Fibroblast of lung (primary cell): ENCODE results near the gene RETREG2. TPM values are rescaled to one million over a fixed set of nuclear protein-coding genes. Genes with fewer than 3 reads are reported as not detected.

Experiments
- DNase-seq, 2 donors: peaks; one replicate each; pipeline versions ENCODE4 v3.0.0 to v3.0.0-alpha.2; 2010; ENCODE audit warnings: low read depth in 2 of 2
- H2AFZ ChIP-seq: 2 replicates; pipeline ENCODE4 v1.5.1; 2012; ENCODE audit warnings: low read length, control low read depth, inconsistent platforms
- H3K27ac ChIP-seq: 2 replicates; pipeline ENCODE4 v1.5.1; 2011; ENCODE audit warnings: low read length, control low read depth; ENCODE audit not compliant: insufficient read depth
- H3K27me3 ChIP-seq: 2 replicates; pipeline ENCODE4 v1.5.1; 2011; ENCODE audit warnings: mild to moderate bottlenecking, low read length; ENCODE audit not compliant: control insufficient read depth, insufficient read depth
- H3K36me3 ChIP-seq: 2 replicates; pipeline ENCODE4 v1.5.1; 2011; ENCODE audit warnings: low read length; ENCODE audit not compliant: control insufficient read depth, insufficient read depth
- H3K4me1 ChIP-seq: 2 replicates; pipeline ENCODE4 v1.5.1; 2011; ENCODE audit warnings: low read length; ENCODE audit not compliant: control insufficient read depth, insufficient read depth; ENCODE audit errors: extremely low read depth
- H3K4me2 ChIP-seq: 2 replicates; pipeline ENCODE4 v1.5.1; 2011; ENCODE audit warnings: low read length, control low read depth; ENCODE audit not compliant: insufficient read depth; ENCODE audit errors: extremely low read depth
- H3K4me3 ChIP-seq, 4 experiments: fragments of 200-600 bp in 1 of 4; sonication (generic) in 1 of 4; replicated peaks in 1 of 4; 2 replicates each; pipeline ENCODE4 v1.5.1; 2011 to 2016; ENCODE audit warnings: low read length in 4 of 4, low read depth in 3 of 4, mild to moderate bottlenecking in 3 of 4, control low read depth in 2 of 4, inconsistent platforms in 1 of 4, mixed read lengths in 1 of 4; ENCODE audit not compliant: insufficient read depth in 1 of 4; ENCODE audit errors: control extremely low read depth in 1 of 4
- H3K79me2 ChIP-seq: 2 replicates; pipeline ENCODE4 v1.5.1; 2012; ENCODE audit warnings: mild to moderate bottlenecking, low read length, inconsistent platforms; ENCODE audit not compliant: control insufficient read depth, insufficient read depth
- H3K9ac ChIP-seq: 2 replicates; pipeline ENCODE4 v1.5.1; 2011; ENCODE audit warnings: mild to moderate bottlenecking, low read length, control low read depth; ENCODE audit not compliant: insufficient read depth
- H3K9me3 ChIP-seq: 2 replicates; pipeline ENCODE4 v1.5.1; 2012; ENCODE audit warnings: low read depth, low read length; ENCODE audit not compliant: control insufficient read depth, insufficient read depth
- H4K20me1 ChIP-seq: 2 replicates; pipeline ENCODE4 v1.5.1; 2011; ENCODE audit warnings: low read length; ENCODE audit not compliant: control insufficient read depth, insufficient read depth; ENCODE audit errors: extremely low read depth
- CTCF ChIP-seq, 2 donors: IDR thresholded peaks in 1 of 2; conservative IDR thresholded peaks in 1 of 2; 1 replicate in 1 of 2; 2 replicates in 1 of 2; pipeline ENCODE4 v1.5.1; 2011 to 2012; ENCODE audit warnings: low read length in 2 of 2, control low read depth in 1 of 2, inconsistent platforms in 1 of 2, low read depth in 1 of 2, mild to moderate bottlenecking in 1 of 2
- EZH2 ChIP-seq: IDR thresholded peaks from 2 replicates; pipeline ENCODE4 v1.5.1; 2012; ENCODE audit warnings: low read length, control low read depth, mild to moderate bottlenecking; ENCODE audit errors: missing control alignments
- polyA plus RNA-seq, 2 donors: library from polyadenylated mRNA; depleted of rRNA in 1 of 2; stranded (reverse) in 1 of 2; unstranded in 1 of 2; fragments of >200 nt; gene quantifications; 2 replicates each; pipeline ENCODE4 v1.2.1, GENCODE V29; 2011 to 2012; ENCODE audit warnings: missing spikeins in 1 of 2
- total RNA-seq: library from RNA; depleted of rRNA; stranded (reverse); fragments of >200 nt; gene quantifications from 2 replicates; pipeline ENCODE4 v1.2.1, GENCODE V29; 2014

RETREG2 gene
- total and polyA plus RNA-seq, 2 donors (not counting 1 experiment from before 2014, with no cell fraction given): 64.6 to 88.7 TPM

- H3K9me3 ChIP-seq: no peaks in the 10 kb centered on the region
- peaks cover 17% of the 10 kb centered on the region for H3K36me3 ChIP-seq
- DNase-seq: no peak
- H4K20me1 ChIP-seq: no peaks in the 10 kb centered on the region
- no peak overlapping the region for H3K27ac ChIP-seq
- peaks cover under 1% of the 10 kb centered on the region for H3K4me1 ChIP-seq
- peaks cover 15% of the 10 kb centered on the region for H3K79me2 ChIP-seq
- no peak for TF ChIP-seq EZH2
- no peak for TF ChIP-seq CTCF (conservative IDR thresholded peaks at IDR 0.05 in 1 of 2, IDR thresholded peaks at IDR 0.05 in 1 of 2; ENCODE audit: low read depth in 1 of 2, low read length in 2 of 2)
- no peak overlapping the region for H3K4me2 ChIP-seq
- H3K4me3 ChIP-seq: no peak overlapping the region
- no peaks in the 10 kb centered on the region for H3K27me3 ChIP-seq
- no peak overlapping the region for H3K9ac ChIP-seq
- no peak overlapping the region for H2AFZ ChIP-seq
Observed at GRCh38 chr2:219225350-219225749, 47.3 kb downstream of the RETREG2 start.

- Histone ChIP-seq H3K79me2 (peaks cover 16% of the 10 kb centered on the region), H3K36me3 (peaks cover 18% of the 10 kb centered on the region), H3K4me1 (peaks cover 2% of the 10 kb centered on the region), H3K4me3 (peak overlapping the region; percentile 59 to 89 (median 72)), H3K27me3 (no peaks in the 10 kb centered on the region), H3K9me3 (no peaks in the 10 kb centered on the region), H3K27ac (peak overlapping the region; percentile 81), H2AFZ (no peak overlapping the region), H3K4me2 (peak overlapping the region; percentile 97), H3K9ac (no peak overlapping the region), H4K20me1 (no peaks in the 10 kb centered on the region)
- TF ChIP-seq EZH2 (no peak), CTCF (conservative IDR thresholded peaks at IDR 0.05 in 1 of 2, IDR thresholded peaks at IDR 0.05 in 1 of 2; ENCODE audit: low read depth in 1 of 2, low read length in 2 of 2) (no peak)
- DNase-seq: no peak
Observed at GRCh38 chr2:219228041-219228910, 50.2 kb downstream of the RETREG2 start.

GRCh38 chr2:219228911-219229304 is 50.8 kb downstream of the RETREG2 start:
- Histone ChIP-seq H2AFZ (peak overlapping the region; percentile 40), H3K27me3 (no peaks in the 10 kb centered on the region), H3K79me2 (peaks cover 16% of the 10 kb centered on the region), H3K4me3 (peak overlapping the region; percentile 59 to 89 (median 72)), H4K20me1 (no peaks in the 10 kb centered on the region), H3K36me3 (peaks cover 15% of the 10 kb centered on the region), H3K9me3 (no peaks in the 10 kb centered on the region), H3K4me2 (peak overlapping the region; percentile 97), H3K27ac (peak overlapping the region; percentile 81), H3K9ac (peak overlapping the region; percentile 91), H3K4me1 (peaks cover 2% of the 10 kb centered on the region)
- TF ChIP-seq EZH2: no peak
- no peak for DNase-seq
